Left lung (tissue), 10 donors: ENCODE data around the gene KIF16B. TPM values are rescaled to one million over a fixed set of nuclear protein-coding genes. Genes with fewer than 3 reads are reported as not detected.

Source experiments
- ATAC-seq: fragments of 200-7000 bp; cut with Tn5 transposase; one replicate; pipeline ENCODE4 v1.9.1; 2020; ENCODE audit warnings: moderate library complexity
- DNase-seq, 4 donors: peaks; one replicate each; pipeline ENCODE4 v3.0.0-alpha.2; 2013 to 2020
- H3K27ac ChIP-seq, 2 donors: fragments of 200-600 bp; sonication (generic) in 1 of 2; one replicate each; pipeline versions ENCODE4 v1.5.0 to v1.8.0; 2020 to 2021
- H3K27me3 ChIP-seq, 2 donors: fragments of 200-600 bp; sonication (generic) in 1 of 2; one replicate each; pipeline versions ENCODE4 v1.5.0 to v1.8.0; 2020 to 2021
- H3K36me3 ChIP-seq, 2 donors: fragments of 200-600 bp; sonication (generic) in 1 of 2; one replicate each; pipeline versions ENCODE4 v1.5.0 to v1.8.0; 2020 to 2021
- H3K4me1 ChIP-seq, 2 donors: fragments of 200-600 bp; one replicate each; pipeline ENCODE4 v1.8.0; 2021
- H3K4me3 ChIP-seq, 2 donors: fragments of 200-600 bp; sonication (generic) in 1 of 2; one replicate each; pipeline versions ENCODE4 v1.5.0 to v1.8.0; 2020 to 2021; ENCODE audit warnings: mild to moderate bottlenecking in 1 of 2
- H3K9me3 ChIP-seq, 2 donors: fragments of 200-600 bp; sonication (generic) in 1 of 2; one replicate each; pipeline versions ENCODE4 v1.5.0 to v1.8.0; 2020 to 2021
- CTCF ChIP-seq, 2 donors: fragments of 200-600 bp; sonication (generic) in 1 of 2; IDR thresholded peaks; one replicate each; pipeline versions ENCODE4 v1.5.0 to v1.8.0; 2021; ENCODE audit warnings: antibody characterized with exemption in 2 of 2
- intact Hi-C, 2 donors: fragments of 100-400 bp; cut with DNase I; formaldehyde crosslinking; loops; one replicate each; pipeline versions ENCODE4 v1.11.2 to v1.14.2; 2022
- polyA plus RNA-seq, 6 donors: library from polyadenylated mRNA; unstranded; fragments of 120-200 nt; gene quantifications; one replicate each; pipeline ENCODE4 v1.2.1, GENCODE V29; 2013; ENCODE audit not compliant: insufficient read length in 6 of 6
- total RNA-seq, 2 donors: library from RNA; stranded (reverse); fragmentation: NEBNext Ultra II Directional; extraction: Animal tissue kit (Norgen Biotek cat#: 25700); gene quantifications; one replicate each; pipeline ENCODE4 v1.2.1, GENCODE V29; 2021
- donor health status: DM: no; HTN: yes; CAD: no.
- donor health status: DM: no; HTN: no; CAD: no.

The KIF16B gene
- total and polyA plus RNA-seq, 8 donors = 9.1 to 23.8 (median 12.8) TPM

GRCh38 chr20:16270989-16271388, 302.3 kb downstream of the KIF16B start:
- Histone ChIP-seq H3K27me3 (no peaks in the 10 kb centered on the region), H3K27ac (no peak overlapping the region), H3K4me3 (no peak overlapping the region), H3K36me3 (peaks cover 0 to 9% of the 10 kb centered on the region in 2 donors), H3K4me1 (no peaks in the 10 kb centered on the region), H3K9me3 (peaks cover 0 to 15% of the 10 kb centered on the region in 2 donors)
- intact Hi-C loops = no loop called here
- DNase-seq (no peak), ATAC-seq (no peak)
- no peak for TF ChIP-seq CTCF (IDR thresholded peaks at IDR 0.05)

- H3K4me3 ChIP-seq = no peak overlapping the region
- H3K36me3 ChIP-seq = peaks cover 0 to 9% of the 10 kb centered on the region in 2 donors
- intact Hi-C loops = no loop called here
- no peak for DNase-seq
- H3K9me3 ChIP-seq = peaks cover 0 to 21% of the 10 kb centered on the region in 2 donors
- no peak for TF ChIP-seq CTCF (IDR thresholded peaks at IDR 0.05)
- no peaks in the 10 kb centered on the region for H3K4me1 ChIP-seq
- no peak overlapping the region for H3K27ac ChIP-seq
- H3K27me3 ChIP-seq = no peaks in the 10 kb centered on the region
- no peak for ATAC-seq
These were observed 302.8 kb downstream of the KIF16B start for GRCh38 chr20:16270314-16270931.

GRCh38 chr20:16267526-16267925, 305.7 kb downstream of the KIF16B start:
- no peak for ATAC-seq
- peaks cover 0 to 1% of the 10 kb centered on the region in 2 donors for H3K36me3 ChIP-seq
- H3K4me3 ChIP-seq = no peak overlapping the region
- H3K27me3 ChIP-seq = no peaks in the 10 kb centered on the region
- H3K9me3 ChIP-seq = peaks cover 0 to 23% of the 10 kb centered on the region in 2 donors
- no peak overlapping the region for H3K27ac ChIP-seq
- H3K4me1 ChIP-seq = no peaks in the 10 kb centered on the region
- TF ChIP-seq CTCF (IDR thresholded peaks at IDR 0.05) = no peak
- no peak for DNase-seq
- intact Hi-C loops = no loop called here

- TF ChIP-seq CTCF (IDR thresholded peaks at IDR 0.05) = no peak
- no peak for ATAC-seq
These were observed 307.9 kb downstream of the KIF16B start for GRCh38 chr20:16265334-16265733.

GRCh38 chr20:16263582-16263981, 309.7 kb downstream of the KIF16B start:
- ATAC-seq (no peak), DNase-seq (no peak)

More at GRCh38 chr20:16265334-16265733, 307.9 kb downstream of the KIF16B start:
- H3K9me3 ChIP-seq = peaks cover 0 to 23% of the 10 kb centered on the region in 2 donors
- no peaks in the 10 kb centered on the region for H3K27me3 ChIP-seq
- H3K4me1 ChIP-seq = no peaks in the 10 kb centered on the region
- DNase-seq = no peak
- intact Hi-C loops = no loop called here
- no peak overlapping the region for H3K4me3 ChIP-seq
- no peaks in the 10 kb centered on the region for H3K36me3 ChIP-seq
- no peak overlapping the region for H3K27ac ChIP-seq

More at GRCh38 chr20:16263582-16263981, 309.7 kb downstream of the KIF16B start:
- intact Hi-C loops = no loop called here
- no peaks in the 10 kb centered on the region for H3K4me1 ChIP-seq
- no peaks in the 10 kb centered on the region for H3K27me3 ChIP-seq
- no peak overlapping the region for H3K4me3 ChIP-seq
- peaks cover 0 to 23% of the 10 kb centered on the region in 2 donors for H3K9me3 ChIP-seq
- no peak overlapping the region for H3K27ac ChIP-seq
- H3K36me3 ChIP-seq = no peaks in the 10 kb centered on the region
- no peak for TF ChIP-seq CTCF (IDR thresholded peaks at IDR 0.05)
